Pancreas (tissue), 10 donors: ENCODE results near the gene CSTPP1. TPM values are rescaled to one million over a fixed set of nuclear protein-coding genes. Genes with fewer than 3 reads are reported as not detected.

Experiments used
- ATAC-seq, 4 donors: fragments of 200-7000 bp; cut with Tn5 transposase; one replicate each; pipeline versions ENCODE4 v1.8.0 to v1.9.1; 2020; ENCODE audit warnings: mild to moderate bottlenecking in 4 of 4, moderate library complexity in 4 of 4
- DNase-seq, 6 donors: peaks; one replicate each; pipeline ENCODE4 v3.0.0-alpha.2; 2020
- FAIRE-seq: peaks from 2 replicates; lab custom pipeline; 2012; peaks lifted over from hg19 to GRCh38; lab: Jason Lieb, UNC
- H3K27ac ChIP-seq, 4 donors: fragments of 200-600 bp; sonication (generic); 1 replicate in 3 of 4; 2 replicates in 1 of 4; pipeline versions ENCODE4 v1.5.0 to v1.8.0; 2020
- H3K27me3 ChIP-seq, 4 donors: fragments of 200-600 bp; one replicate each; pipeline ENCODE4 v1.8.0; 2021
- H3K36me3 ChIP-seq, 3 donors: fragments of 200-600 bp; sonication (generic) in 1 of 3; one replicate each; pipeline versions ENCODE4 v1.5.0 to v1.8.0; 2020 to 2021
- H3K4me1 ChIP-seq, 3 donors: fragments of 200-600 bp; one replicate each; pipeline ENCODE4 v1.8.0; 2021
- H3K4me3 ChIP-seq, 4 donors: fragments of 200-600 bp; sonication (generic) in 2 of 4; one replicate each; pipeline versions ENCODE4 v1.5.0 to v1.8.0; 2020 to 2021
- H3K9me3 ChIP-seq, 4 donors: fragments of 200-600 bp; one replicate each; pipeline ENCODE4 v1.8.0; 2021
- CTCF ChIP-seq, 4 donors: fragments of 200-600 bp; sonication (generic) in 3 of 4; IDR thresholded peaks; one replicate each; pipeline versions ENCODE4 v1.5.0 to v1.8.0; 2021; ENCODE audit warnings: antibody characterized with exemption in 4 of 4
- WGBS, 2 donors: extraction: QIAGEN DNeasy Blood & Tissue Kit; methylation state at CpG; one replicate each; pipeline ENCODE4 v1.1.7; 2013; 5-methylcytosine and 5-hydroxymethylcytosine counted together
- intact Hi-C, 3 donors: fragments of 100-400 bp; cut with DNase I; formaldehyde crosslinking; loops; one replicate each; pipeline versions ENCODE4 v1.11.1 to v1.14.2; 2022
- polyA plus RNA-seq, 2 donors: library from polyadenylated mRNA; stranded (reverse); fragments of 200-250 nt; gene quantifications; one replicate each; pipeline ENCODE4 v1.2.3, GENCODE V29; 2013
- total RNA-seq, 6 donors: library from RNA; stranded (reverse); fragmentation: NEBNext Ultra II Directional in 4 of 6; extraction: Animal tissue kit (Norgen Biotek cat#: 25700) in 4 of 6; gene quantifications; one replicate each; pipeline versions ENCODE4 v1.2.1 to v1.2.4, GENCODE V29; 2021 to 2023
- donor health status: healthy with polysubstance abuse.
- donor health status: DM: no; HTN: no; CAD: no; lungs with moderate emphysema.
- donor health status: DM: no; HTN: no; CAD: no.
- donor health status: control.
- donor health status: control.
- donor health status: Bipolar disorder and iron deficiency.
- donor health status: DM: yes; HTN: yes; CAD: no.
- donor health status: DM: no; HTN: no; CAD: no.
- donor health status: DM: no; HTN: no; CAD: no.
- donor health status: DM: yes; HTN: yes; CAD: no.

The CSTPP1 gene
- total and polyA plus RNA-seq, 8 donors, result 9.7 to 23.6 (median 14.0) TPM

DNA sequence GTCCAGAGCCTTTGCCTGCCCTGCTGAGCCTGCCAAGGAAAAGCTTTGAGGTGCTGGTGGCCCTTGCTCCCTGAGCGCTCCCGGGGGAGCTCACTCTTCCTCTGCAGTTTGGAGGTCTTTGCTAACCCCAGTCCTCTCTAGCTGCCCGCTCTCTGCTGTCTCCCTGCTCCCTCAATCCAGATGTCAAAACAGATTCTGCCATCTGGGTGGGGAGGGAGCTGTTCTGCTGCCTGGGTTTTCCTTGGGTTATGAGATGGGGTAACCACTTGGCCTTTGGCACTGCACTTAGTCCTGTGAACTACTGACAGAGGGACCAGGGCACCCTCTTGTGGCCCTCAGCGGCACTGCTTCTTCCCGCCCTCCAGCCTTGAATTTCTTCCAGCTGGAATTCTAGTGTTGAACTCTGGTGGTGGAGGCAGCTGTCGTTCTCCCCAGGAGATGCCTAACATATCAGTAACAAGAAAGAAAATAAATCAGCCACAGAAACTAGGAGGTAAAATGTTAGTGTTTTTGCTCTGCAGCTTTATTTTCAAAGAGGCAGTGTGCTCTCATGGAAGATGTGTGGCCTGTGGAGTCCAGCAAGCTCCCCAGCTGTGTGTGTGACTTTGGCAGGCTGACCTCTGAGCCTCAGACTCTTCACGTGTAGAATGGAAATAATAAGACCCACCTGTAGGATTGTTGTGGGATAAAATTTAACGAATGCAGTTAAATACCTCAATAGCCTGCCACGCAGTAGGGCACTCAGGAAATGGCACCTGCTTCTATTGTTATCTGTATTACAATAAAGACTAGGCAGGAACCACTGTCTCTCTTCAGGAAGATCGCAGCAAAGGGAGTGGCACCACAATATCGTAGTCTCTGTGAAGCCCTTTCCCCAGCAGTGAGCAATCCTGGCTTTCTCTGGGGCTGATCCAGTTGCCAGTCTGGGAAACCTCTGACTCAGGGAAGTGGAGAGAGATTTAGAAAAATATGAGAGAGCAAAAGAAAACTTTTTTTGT lies 216.7 kb downstream of the CSTPP1 start:
- Histone ChIP-seq H3K27me3 (no peaks in the 10 kb centered on the region), H3K36me3 (no peaks in the 10 kb centered on the region), H3K27ac (peak overlapping the region in 3 of 4 donors; percentile 41 to 74 (median 49)), H3K9me3 (no peaks in the 10 kb centered on the region), H3K4me3 (no peak overlapping the region), H3K4me1 (peaks cover 5 to 32% (median 28%) of the 10 kb centered on the region in 3 donors)
- peak; percentile 79 to 97 (median 92) for TF ChIP-seq CTCF (IDR thresholded peaks at IDR 0.05)
- ATAC-seq, result peak; percentile 64 to 89 (median 80)
- intact Hi-C loops, result loop anchor here in 1 of 3 donors (10.0 kb wide), 1 partner anchor 138 kb away; no protein-coding TSS in a partner anchor
- FAIRE-seq, result no peak
- WGBS, 2 donors, result 32 to 33% methylated on average over 11 of the region's 11 CpGs
- DNase-seq, result peak; percentile 81 to 94 (median 89)

GRCh38 chr11:47154616-47155570 lies 218.3 kb downstream of the CSTPP1 start:
- H3K9me3 ChIP-seq, result no peaks in the 10 kb centered on the region
- intact Hi-C loops, result loop anchor here in 2 of 3 donors (2.0 to 10.0 kb wide), 2 partner anchors 140 to 268 kb away; no protein-coding TSS in a partner anchor
- FAIRE-seq (no peak), ATAC-seq (no peak), DNase-seq (no peak)
- H3K4me1 ChIP-seq, result peaks cover 5 to 20% (median 15%) of the 10 kb centered on the region in 3 donors
- no peak overlapping the region for H3K4me3 ChIP-seq
- peak overlapping the region in 1 of 4 donors; percentile 74 for H3K27ac ChIP-seq
- WGBS, 2 donors, result 82 to 84% methylated on average over 18 of the region's 18 CpGs
- H3K36me3 ChIP-seq, result no peaks in the 10 kb centered on the region
- no peak for TF ChIP-seq CTCF (IDR thresholded peaks at IDR 0.05)
- no peaks in the 10 kb centered on the region for H3K27me3 ChIP-seq

DNA sequence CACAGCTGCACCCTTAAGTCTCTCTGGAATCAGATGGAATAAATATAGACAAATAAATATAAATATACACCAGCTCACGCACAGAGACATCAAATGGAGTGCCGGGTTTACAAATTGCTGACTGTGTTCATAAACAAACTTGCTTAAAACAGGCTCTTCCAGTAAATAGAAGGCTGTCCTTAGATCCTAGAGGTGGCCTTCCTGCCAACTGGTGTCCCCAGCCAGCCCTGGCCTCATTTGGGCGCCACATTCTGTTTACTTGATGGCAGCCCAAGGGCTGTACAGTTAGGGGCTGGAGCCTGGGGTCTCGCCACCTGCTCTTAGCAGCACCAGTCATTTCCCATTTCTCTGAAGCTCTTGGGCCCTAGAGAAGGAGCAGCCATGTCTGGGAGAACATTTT lies 219.3 kb downstream of the CSTPP1 start:
- DNase-seq (no peak), ATAC-seq (no peak), FAIRE-seq (no peak)
- H3K4me3 ChIP-seq, result no peak overlapping the region
- intact Hi-C loops, result loop anchor here in 2 of 3 donors (2.0 to 10.0 kb wide), 2 partner anchors 141 to 269 kb away; no protein-coding TSS in a partner anchor
- peak overlapping the region in 1 of 4 donors; percentile 20 for H3K27ac ChIP-seq
- H3K36me3 ChIP-seq, result no peaks in the 10 kb centered on the region
- H3K27me3 ChIP-seq, result no peaks in the 10 kb centered on the region
- H3K9me3 ChIP-seq, result no peaks in the 10 kb centered on the region
- 73 to 77% methylated on average over 4 of the region's 4 CpGs for whole genome bisulfite sequencing, 2 donors
- TF ChIP-seq CTCF (IDR thresholded peaks at IDR 0.05), result no peak
- H3K4me1 ChIP-seq, result peaks cover 5 to 15% (median 8%) of the 10 kb centered on the region in 3 donors

GRCh38 chr11:47156333-47156732 lies 219.8 kb downstream of the CSTPP1 start:
- Histone ChIP-seq H3K4me3 (no peak overlapping the region), H3K9me3 (no peaks in the 10 kb centered on the region), H3K27me3 (no peaks in the 10 kb centered on the region), H3K36me3 (no peaks in the 10 kb centered on the region), H3K4me1 (peaks cover 5 to 15% (median 8%) of the 10 kb centered on the region in 3 donors), H3K27ac (peak overlapping the region in 1 of 4 donors; percentile 20)
- no peak for FAIRE-seq
- no peak for TF ChIP-seq CTCF (IDR thresholded peaks at IDR 0.05)
- WGBS, 2 donors, result 94 to 95% methylated on average over 6 of the region's 6 CpGs
- intact Hi-C loops, result loop anchor here in 1 of 3 donors (10.0 kb wide), 1 partner anchor 142 kb away; no protein-coding TSS in a partner anchor
- DNase-seq, result no peak
- no peak for ATAC-seq
